HCT116 (cell line): ENCODE results near the gene KIAA2012. TPM values are rescaled to one million over a fixed set of nuclear protein-coding genes. Genes with fewer than 3 reads are reported as not detected.

Experiments used
- ATAC-seq: fragments of 200-7000 bp; cut with Tn5 transposase; 2 replicates; pipeline ENCODE4 v1.9.1; 2020; ENCODE audit warnings: mild to moderate bottlenecking, moderate library complexity
- BruUV-seq: library from RNA; stranded (reverse); fragments of 400-500 nt; replicated peaks from 2 replicates; lab custom pipeline; 2021; lab: Mats Ljungman, UMichigan
- CTCF ChIA-PET: fragments of 300-600 bp; sonication (Branson Sonifier 250); formaldehyde crosslinking; loops from one replicate; lab custom pipeline; 2021; ENCODE audit warnings: antibody characterized with exemption; lab: Charles Lee
- POLR2A ChIA-PET: fragments of 300-600, 350-600 bp; sonication (Branson Sonifier 250); formaldehyde crosslinking; loops from one replicate; lab custom pipeline; 2021; ENCODE audit warnings: antibody characterized with exemption; lab: Charles Lee
- RAD21 ChIA-PET, 2 experiments: fragments of 300-600 bp; sonication (Branson Sonifier 250); formaldehyde crosslinking; loops; one replicate each; lab custom pipeline; 2023; ENCODE audit warnings: low total read pairs in 2 of 2; ENCODE audit not compliant: uncharacterized antibody in 2 of 2, unreplicated experiment in 2 of 2, low non-redundant PET in 1 of 2; lab: Charles Lee
- DNase-seq: peaks from one replicate; pipeline ENCODE4 v3.0.0-alpha.2; 2010; ENCODE audit warnings: low read depth, low spot score
- H2AFZ ChIP-seq: fragments of 200-600 bp; shearing (Covaris generic), sonication (generic); 2 replicates; pipeline ENCODE4 v1.6.1; 2017; ENCODE audit warnings: low read depth, mixed run types, mixed read lengths, antibody characterized with exemption, low read length; ENCODE audit not compliant: poor library complexity, severe bottlenecking
- H3K27ac ChIP-seq: 2 replicates; pipeline ENCODE4 v1.5.1; 2012; ENCODE audit warnings: low read depth, low read length
- H3K27me3 ChIP-seq: fragments of 200-600 bp; sonication (generic); 2 replicates; pipeline ENCODE4 v1.6.1; 2016; ENCODE audit warnings: mixed run types, low read length, mixed read lengths; ENCODE audit not compliant: insufficient read depth
- H3K36me3 ChIP-seq, 2 experiments: fragments of 200-500 bp in 1 of 2; fragments of 200-600 bp in 1 of 2; sonication (Bioruptor generic) in 1 of 2; sonication (generic) in 1 of 2; 2 replicates each; pipeline versions ENCODE4 v1.5.1 to v1.6.1; 2014 to 2016; ENCODE audit warnings: low read length in 2 of 2, inconsistent platforms in 1 of 2, mixed read lengths in 1 of 2, mixed run types in 1 of 2; ENCODE audit not compliant: insufficient read depth in 2 of 2, control insufficient read depth in 1 of 2
- H3K4me1 ChIP-seq, 2 experiments: fragments of 200-600 bp in 1 of 2; sonication (generic) in 1 of 2; 2 replicates each; pipeline versions ENCODE4 v1.5.1 to v1.6.1; 2012 to 2017; ENCODE audit warnings: low read length in 2 of 2, inconsistent platforms in 1 of 2, mild to moderate bottlenecking in 1 of 2, mixed read lengths in 1 of 2, mixed run types in 1 of 2, moderate library complexity in 1 of 2; ENCODE audit not compliant: insufficient read depth in 2 of 2, control insufficient read depth in 1 of 2
- H3K4me2 ChIP-seq: fragments of 200-600 bp; sonication (generic); 2 replicates; pipeline ENCODE4 v1.6.1; 2017; ENCODE audit warnings: mixed run types, low read length, mixed read lengths
- H3K4me3 ChIP-seq, 2 experiments: fragments of 200-600 bp in 1 of 2; sonication (generic) in 1 of 2; replicated peaks in 1 of 2; 2 replicates each; pipeline ENCODE4 v1.5.1; 2011 to 2016; ENCODE audit warnings: low read length in 2 of 2, control low read depth in 1 of 2, low read depth in 1 of 2, mild to moderate bottlenecking in 1 of 2, mixed read lengths in 1 of 2, mixed run types in 1 of 2
- H3K79me2 ChIP-seq: fragments of 200-600 bp; sonication (generic); 2 replicates; pipeline ENCODE4 v1.6.1; 2017; ENCODE audit warnings: mild to moderate bottlenecking, mixed run types, low read length, moderate library complexity, mixed read lengths; ENCODE audit not compliant: insufficient read depth
- H3K9ac ChIP-seq: fragments of 200-600 bp; sonication (generic); 2 replicates; pipeline ENCODE4 v1.6.1; 2016; ENCODE audit warnings: low read length, mixed read lengths
- H3K9me2 ChIP-seq: fragments of 200-600 bp; sonication (generic), shearing (Covaris generic); 2 replicates; pipeline ENCODE4 v1.6.1; 2017; ENCODE audit warnings: mixed run types, mild to moderate bottlenecking, moderate library complexity; ENCODE audit not compliant: insufficient read depth
- H3K9me3 ChIP-seq, 2 experiments: fragments of 200-500 bp in 1 of 2; fragments of 200-600 bp in 1 of 2; sonication (Bioruptor generic) in 1 of 2; sonication (generic) in 1 of 2; 2 replicates each; pipeline ENCODE4 v1.6.1; 2014 to 2017; ENCODE audit warnings: low read length in 2 of 2, mixed read lengths in 2 of 2, inconsistent platforms in 1 of 2, low read depth in 1 of 2, mild to moderate bottlenecking in 1 of 2, mixed run types in 1 of 2, moderate library complexity in 1 of 2; ENCODE audit not compliant: control insufficient read depth in 1 of 2, insufficient read depth in 1 of 2
- H4K20me1 ChIP-seq: fragments of 200-600 bp; sonication (generic), shearing (Covaris generic); 2 replicates; pipeline ENCODE4 v1.6.1; 2017; ENCODE audit warnings: mixed run types, mild to moderate bottlenecking, moderate library complexity; ENCODE audit not compliant: insufficient read depth
- CBX3 ChIP-seq: IDR thresholded peaks from 2 replicates; pipeline ENCODE4 v1.6.1; 2012; ENCODE audit warnings: low read depth
- CTCF ChIP-seq, 3 experiments: fragments of 200-600 bp in 1 of 3; sonication (generic) in 1 of 3; IDR thresholded peaks in 2 of 3; conservative IDR thresholded peaks in 1 of 3; 2 replicates each; pipeline ENCODE4 v1.5.1; 2012 to 2017; ENCODE audit warnings: low read depth in 2 of 3, low read length in 2 of 3, antibody characterized with exemption in 1 of 3, borderline replicate concordance in 1 of 3, control low read depth in 1 of 3, mild to moderate bottlenecking in 1 of 3, mixed read lengths in 1 of 3, mixed run types in 1 of 3, moderate library complexity in 1 of 3; ENCODE audit not compliant: insufficient read depth in 1 of 3
- EZH2 ChIP-seq: fragments of 200-600 bp; sonication (generic); IDR thresholded peaks from 2 replicates; pipeline ENCODE4 v1.6.1; 2017; ENCODE audit warnings: antibody characterized with exemption, mixed run types
- EZH2phosphoT487 ChIP-seq: fragments of 200-600 bp; IDR thresholded peaks from 2 replicates; pipeline ENCODE4 v1.6.1; 2018; ENCODE audit warnings: antibody characterized with exemption, borderline replicate concordance
- RAD21 ChIP-seq: IDR thresholded peaks from 2 replicates; pipeline ENCODE4 v1.6.1; 2012; ENCODE audit warnings: low read depth, mild to moderate bottlenecking
- REST ChIP-seq: IDR thresholded peaks from 2 replicates; pipeline ENCODE4 v1.6.1; 2012; ENCODE audit warnings: low read depth
- TCF7L2 ChIP-seq: IDR thresholded peaks from 2 replicates; pipeline ENCODE4 v1.7.0; 2011; ENCODE audit warnings: borderline replicate concordance, inconsistent platforms; ENCODE audit not compliant: insufficient read depth, insufficient read length; ENCODE audit errors: extremely low read depth
- ZBTB33 ChIP-seq: IDR thresholded peaks from 2 replicates; pipeline ENCODE4 v1.6.1; 2011; ENCODE audit warnings: mild to moderate bottlenecking, low read length, moderate library complexity; ENCODE audit not compliant: insufficient replicate concordance; ENCODE audit errors: extremely low read depth
- ZNF274 ChIP-seq: fragments of 200-500 bp; sonication (Bioruptor generic); IDR thresholded peaks from 2 replicates; pipeline ENCODE4 v1.6.1; 2014; ENCODE audit warnings: mild to moderate bottlenecking, low read depth, low read length, inconsistent platforms
- intact Hi-C: fragments of 100-400 bp; cut with micrococcal nuclease; formaldehyde crosslinking; loops from 2 replicates; pipeline ENCODE4 v1.10.0; 2022
- total RNA-seq: library from RNA; stranded (reverse); gene quantifications from one replicate; pipeline ENCODE4 v1.2.1, GENCODE V29; 2021; ENCODE audit not compliant: unreplicated experiment

KIAA2012 gene
- total RNA-seq, 1 experiment from 2014 or later: not detected

DNA sequence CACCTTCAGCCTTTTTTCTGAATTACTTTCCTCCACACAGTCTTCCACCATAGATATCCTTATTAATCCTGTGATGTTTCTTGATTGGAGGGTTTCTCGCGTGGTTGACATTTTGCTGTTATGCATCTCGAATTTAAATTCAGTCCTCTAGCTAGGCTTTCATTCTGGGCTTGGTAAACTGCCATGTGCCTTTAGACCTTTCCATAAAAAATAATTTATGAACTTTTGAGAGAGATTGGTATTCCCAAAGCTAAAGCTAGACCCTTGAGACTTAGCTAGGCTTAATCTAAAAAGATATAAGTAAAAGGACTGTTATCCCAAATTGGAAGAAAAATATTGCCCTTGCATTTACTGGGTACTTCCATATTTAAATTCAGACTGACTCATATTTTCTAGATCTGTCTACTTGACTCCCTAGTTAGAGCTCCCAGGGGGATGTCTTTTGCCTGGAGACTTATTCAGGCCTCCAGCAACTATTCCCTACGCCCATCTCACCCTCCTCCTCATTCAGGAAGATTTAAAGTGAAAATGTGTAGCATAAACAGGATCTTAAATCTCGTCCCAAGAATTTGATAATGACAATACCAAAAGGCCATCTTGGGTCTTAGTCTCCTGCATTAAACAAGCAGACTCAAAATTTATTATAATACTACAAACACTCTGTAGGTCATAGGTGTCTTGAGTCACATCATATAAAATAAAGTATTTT, 60.3 kb downstream of the KIAA2012 start:
- no peaks in the 10 kb centered on the region for H3K9me2 ChIP-seq
- H3K27me3 ChIP-seq: no peaks in the 10 kb centered on the region
- no peak overlapping the region for H2AFZ ChIP-seq
- H3K4me3 ChIP-seq: no peak overlapping the region
- no peak overlapping the region for H3K27ac ChIP-seq
- H3K9me3 ChIP-seq: no peaks in the 10 kb centered on the region
- intact Hi-C loops: no loop called here
- H3K4me2 ChIP-seq: no peak overlapping the region
- TF ChIP-seq CTCF (IDR thresholded peaks at IDR 0.05 in 2 of 3, conservative IDR thresholded peaks at IDR 0.05 in 1 of 3; ENCODE audit: borderline replicate concordance in 1 of 3, insufficient read depth in 1 of 3, low read depth in 2 of 3, low read length in 2 of 3) (no peak), REST (no peak), ZBTB33 (no peak), EZH2 (no peak), EZH2phosphoT487 (no peak), TCF7L2 (no peak), ZNF274 (no peak), CBX3 (no peak), RAD21 (no peak)
- TF ChIP-seq, all 23 proteins: peak for 0
- Histone ChIP-seq H3K36me3 (no peaks in the 10 kb centered on the region), H3K9ac (no peak overlapping the region), H4K20me1 (no peaks in the 10 kb centered on the region), H3K79me2 (no peaks in the 10 kb centered on the region), H3K4me1 (no peaks in the 10 kb centered on the region)
- ATAC-seq (no peak), DNase-seq (no peak)
- no TSS peak for BruUV-seq
- ChIA-PET RAD21 (no interaction called here), POLR2A (no interaction called here), CTCF (no interaction called here)
